ENCODE data around the gene SUSD4. TPM values are rescaled to one million over a fixed set of nuclear protein-coding genes. Genes with fewer than 3 reads are reported as not detected.

Gene SUSD4
- total and polyA plus RNA-seq, 2 donors (not counting 3 experiments of a cell fraction or from before 2014, with no cell fraction given), result not detected

GRCh38 chr1:223413216-223413615 is 49.2 kb upstream of the SUSD4 start:
- no TSS peak for BruUV-seq (replicated peaks)
- Histone ChIP-seq H3K9me1 (replicated peaks; ENCODE audit: control insufficient read depth, extremely low read depth, insufficient read depth, low read length) (no peaks in the 10 kb centered on the region), H3K9me3 (replicated peaks; ENCODE audit: control insufficient read depth, insufficient read depth, low read length) (no peaks in the 10 kb centered on the region), H3K79me2 (ENCODE audit: control insufficient read depth, insufficient read depth, low read length) (no peaks in the 10 kb centered on the region), H3K9ac (replicated peaks; ENCODE audit: extremely low read depth, insufficient read depth, low read length) (no peak overlapping the region), H2AFZ (ENCODE audit: low read depth, low read length) (no peak overlapping the region), H3K4me3 (replicated peaks in 1 of 3; ENCODE audit: insufficient read depth in 1 of 3, low read depth in 1 of 3, low read length in 3 of 3) (no peak overlapping the region), H3K4me1 (ENCODE audit: control insufficient read depth, extremely low read depth, insufficient read depth, low read length) (no peaks in the 10 kb centered on the region), H4K20me1 (replicated peaks; ENCODE audit: control insufficient read depth, extremely low read depth, insufficient read depth, low read length) (no peaks in the 10 kb centered on the region), H3K27ac (ENCODE audit: insufficient read depth, low read depth, low read length) (no peak overlapping the region), H3K4me2 (ENCODE audit: insufficient read depth, low read length) (no peak overlapping the region), H3K36me3 (ENCODE audit: control insufficient read depth in 2 of 2, extremely low read depth in 1 of 2, insufficient read depth in 2 of 2, low read length in 2 of 2) (no peaks in the 10 kb centered on the region), H3K27me3 (ENCODE audit: control insufficient read depth in 2 of 2, insufficient read depth in 2 of 2, low read length in 2 of 2) (no peaks in the 10 kb centered on the region)
- no peak for TF ChIP-seq MAX (IDR thresholded peaks at IDR 0.05; ENCODE audit: insufficient read depth, insufficient read length)
- TF ChIP-seq EZH2 (IDR thresholded peaks at IDR 0.05; ENCODE audit: borderline replicate concordance, low read depth, low read length, severe bottlenecking), result no peak
- TF ChIP-seq JUN (IDR thresholded peaks at IDR 0.05; ENCODE audit: borderline replicate concordance, insufficient read depth, insufficient read length, low read depth), result no peak
- TF ChIP-seq POLR2AphosphoS5 (IDR thresholded peaks at IDR 0.05; ENCODE audit: insufficient read depth, low read depth, low read length), result no peak
- TF ChIP-seq CTCF (IDR thresholded peaks at IDR 0.05; ENCODE audit: extremely low read depth in 1 of 2, insufficient read depth in 1 of 2, low read depth in 1 of 2, low read length in 2 of 2), result no peak
- no peak for TF ChIP-seq GATA2 (IDR thresholded peaks at IDR 0.05; ENCODE audit: insufficient read depth, insufficient read length, low read depth, low read length)
- no peak for TF ChIP-seq POLR2A (IDR thresholded peaks at IDR 0.05; ENCODE audit: low read depth, low read length)
- TF ChIP-seq MYC (IDR thresholded peaks at IDR 0.05; ENCODE audit: low read depth, low read length), result no peak
- TF ChIP-seq FOS (IDR thresholded peaks at IDR 0.05; ENCODE audit: borderline replicate concordance, insufficient read depth, low read length), result no peak
- POLR2A ChIA-PET, result no interaction called here
- CTCF ChIA-PET, result no interaction called here
- dilution Hi-C loops (cut with MboI; ENCODE audit: extremely low pct_ligation_motif_present, low sequenced_read_pairs) (no loop called here), intact Hi-C loops (cut with micrococcal nuclease) (no loop called here)
- DNase-seq (ENCODE audit: low read depth, low spot score), result no peak
- FAIRE-seq, result no peak
